Testis (tissue), 3 donors: Measurements from ENCODE around the gene NEDD9. TPM values are rescaled to one million over a fixed set of nuclear protein-coding genes. Genes with fewer than 3 reads are reported as not detected.

ENCODE experiments used
- DNase-seq: peaks from one replicate; pipeline ENCODE4 v3.0.0-alpha.2; 2019
- H3K27ac ChIP-seq, 2 donors: fragments of 200-600 bp; sonication (generic); one replicate each; pipeline ENCODE4 v1.5.1; 2019
- H3K27me3 ChIP-seq: fragments of 200-600 bp; sonication (generic); one replicate; pipeline ENCODE4 v1.5.1; 2019
- H3K36me3 ChIP-seq: fragments of 200-600 bp; sonication (generic); one replicate; pipeline ENCODE4 v1.5.1; 2017; ENCODE audit warnings: low read depth; ENCODE audit errors: missing control alignments
- H3K4me1 ChIP-seq: fragments of 200-600 bp; sonication (generic); one replicate; pipeline ENCODE4 v1.5.1; 2019
- H3K4me3 ChIP-seq, 2 donors: fragments of 200-600 bp; sonication (generic); one replicate each; pipeline ENCODE4 v1.5.1; 2017 to 2019
- H3K9me3 ChIP-seq: fragments of 200-600 bp; sonication (generic); one replicate; pipeline ENCODE4 v1.5.1; 2017
- CTCF ChIP-seq, 3 experiments: fragments of 450-650 bp in 2 of 3; fragments of 200-600 bp in 1 of 3; sonication (generic) in 1 of 3; IDR thresholded peaks; one replicate each; pipeline ENCODE4 v1.5.1; 2016 to 2019; ENCODE audit warnings: antibody characterized with exemption in 3 of 3, mild to moderate bottlenecking in 2 of 3, moderate library complexity in 1 of 3
- POLR2A ChIP-seq: fragments of 450-650 bp; IDR thresholded peaks from one replicate; pipeline ENCODE4 v1.6.1; 2017; ENCODE audit warnings: antibody characterized with exemption, mild to moderate bottlenecking, moderate library complexity
- WGBS, 2 donors: methylation state at CpG; one replicate each; pipeline ENCODE4 v1.1.5; 2018; 5-methylcytosine and 5-hydroxymethylcytosine counted together
- intact Hi-C: fragments of 100-400 bp; cut with DNase I; formaldehyde crosslinking; loops from one replicate; pipeline ENCODE4 v1.15.1; 2023; ENCODE audit warnings: low total_unique reads
- polyA plus RNA-seq: library from polyadenylated mRNA; stranded (reverse); fragments of 350-450 nt; fragmentation: Illumina TruSeq; extraction: RNeasy Lipid Tissue Mini Kit (QIAGEN cat#74804); gene quantifications from one replicate; pipeline ENCODE4 v1.2.3, GENCODE V29; 2014; ENCODE audit warnings: low read depth, low replicate concordance; ENCODE audit not compliant: insufficient read depth
- total RNA-seq, 2 donors: library from RNA; depleted of rRNA; stranded (reverse); fragments of >200 nt; gene quantifications; one replicate each; pipeline ENCODE4 v1.2.3, GENCODE V29; 2016

Gene NEDD9
- total and polyA plus RNA-seq, 3 donors from 2014 or later, result 21.0 to 67.0 (median 31.8) TPM

GRCh38 chr6:11262242-11262641, 29.8 kb upstream of the NEDD9 start:
- Histone ChIP-seq H3K9me3 (no peaks in the 10 kb centered on the region), H3K4me3 (no peak overlapping the region), H3K4me1 (peaks cover 29% of the 10 kb centered on the region), H3K27ac (peak overlapping the region in 1 of 2 donors; percentile 64), H3K27me3 (no peaks in the 10 kb centered on the region), H3K36me3 (no peaks in the 10 kb centered on the region)
- WGBS, 2 donors, result 57 to 71% methylated on average over 4 of the region's 4 CpGs
- DNase-seq, result no peak
- intact Hi-C loops, result no loop called here
- TF ChIP-seq CTCF (IDR thresholded peaks at IDR 0.05) (no peak), POLR2A (no peak)

GRCh38 chr6:11260249-11261038, 28.0 kb upstream of the NEDD9 start:
- no peaks in the 10 kb centered on the region for H3K27me3 ChIP-seq
- WGBS, 2 donors, result 91 to 97% methylated on average over 4 of the region's 4 CpGs
- no peak for DNase-seq
- TF ChIP-seq POLR2A (no peak), CTCF (IDR thresholded peaks at IDR 0.05) (no peak)
- H3K4me3 ChIP-seq, result no peak overlapping the region
- intact Hi-C loops, result no loop called here
- H3K9me3 ChIP-seq, result no peaks in the 10 kb centered on the region
- H3K27ac ChIP-seq, result no peak overlapping the region
- H3K36me3 ChIP-seq, result no peaks in the 10 kb centered on the region
- peaks cover 23% of the 10 kb centered on the region for H3K4me1 ChIP-seq

- TF ChIP-seq CTCF (IDR thresholded peaks at IDR 0.05), result no peak
- TF ChIP-seq POLR2A, result no peak
- H3K4me1 ChIP-seq, result peaks cover 19% of the 10 kb centered on the region
- H3K9me3 ChIP-seq, result no peaks in the 10 kb centered on the region
- 74 to 89% methylated on average over 2 of the region's 2 CpGs for WGBS, 2 donors
- no peak for DNase-seq
- H3K4me3 ChIP-seq, result no peak overlapping the region
- no peak overlapping the region for H3K27ac ChIP-seq
- H3K27me3 ChIP-seq, result no peaks in the 10 kb centered on the region
- intact Hi-C loops, result no loop called here
- no peaks in the 10 kb centered on the region for H3K36me3 ChIP-seq
Measured at GRCh38 chr6:11258260-11259237, 26.1 kb upstream of the NEDD9 start.

- no peak for DNase-seq
Measured at GRCh38 chr6:11255610-11256009, 23.1 kb upstream of the NEDD9 start.

More at GRCh38 chr6:11255610-11256009, 23.1 kb upstream of the NEDD9 start:
- no peaks in the 10 kb centered on the region for H3K36me3 ChIP-seq
- H3K4me3 ChIP-seq, result no peak overlapping the region
- TF ChIP-seq CTCF (IDR thresholded peaks at IDR 0.05), result no peak
- no peak overlapping the region for H3K27ac ChIP-seq
- peaks cover 35% of the 10 kb centered on the region for H3K4me1 ChIP-seq
- 93 to 95% methylated on average over 5 of the region's 5 CpGs for WGBS, 2 donors
- no peaks in the 10 kb centered on the region for H3K27me3 ChIP-seq
- intact Hi-C loops, result no loop called here
- no peaks in the 10 kb centered on the region for H3K9me3 ChIP-seq
